Neuronal stem cell (in vitro differentiated cells): ENCODE data around the gene TYK2.
"Not testable (repeated sequence)": the region's sequence is repeated elsewhere in the genome, so short reads cannot be mapped to it uniquely, and the experiment has no call there.

ENCODE experiments used
- DNase-seq: peaks from one replicate; pipeline ENCODE4 v3.0.0-alpha.2; 2013; ENCODE audit warnings: low spot score
- H2AFZ ChIP-seq: one replicate; pipeline ENCODE4 v1.6.1; 2013; ENCODE audit warnings: mild to moderate bottlenecking, low read length, inconsistent platforms
- H2AK5ac ChIP-seq: 2 replicates; pipeline ENCODE4 v1.6.1; 2013; ENCODE audit warnings: low read depth, mild to moderate bottlenecking, inconsistent platforms, low read length, moderate library complexity, mixed read lengths
- H2BK120ac ChIP-seq: 2 replicates; pipeline ENCODE4 v1.6.1; 2013; ENCODE audit warnings: low read depth, mild to moderate bottlenecking, inconsistent platforms, low read length, moderate library complexity, mixed read lengths
- H2BK12ac ChIP-seq: one replicate; pipeline ENCODE4 v1.6.1; 2013; ENCODE audit warnings: low read length, inconsistent platforms
- H2BK15ac ChIP-seq: 2 replicates; pipeline ENCODE4 v1.6.1; 2013; ENCODE audit warnings: mild to moderate bottlenecking, low read length, inconsistent platforms, mixed read lengths
- H2BK5ac ChIP-seq: one replicate; pipeline ENCODE4 v1.6.1; 2013; ENCODE audit warnings: inconsistent platforms, mild to moderate bottlenecking, low read length, moderate library complexity
- H3K14ac ChIP-seq: one replicate; pipeline ENCODE4 v1.6.1; 2013; ENCODE audit warnings: low read length, inconsistent platforms
- H3K18ac ChIP-seq: 2 replicates; pipeline ENCODE4 v1.6.1; 2013; ENCODE audit warnings: low read length, inconsistent platforms
- H3K23ac ChIP-seq: 2 replicates; pipeline ENCODE4 v1.6.1; 2013; ENCODE audit warnings: low read depth, mild to moderate bottlenecking, mixed read lengths, low read length, inconsistent platforms; ENCODE audit not compliant: poor library complexity
- H3K27ac ChIP-seq: replicated peaks from 3 replicates; pipeline ENCODE4 v1.5.1; 2013; ENCODE audit warnings: low read length, inconsistent platforms
- H3K27me3 ChIP-seq, 3 experiments: 2 replicates each; pipeline ENCODE4 v1.6.1; 2013; ENCODE audit warnings: low read length in 3 of 3, mild to moderate bottlenecking in 2 of 3, inconsistent platforms in 1 of 3, low read depth in 1 of 3, mixed read lengths in 1 of 3, moderate library complexity in 1 of 3; ENCODE audit not compliant: control insufficient read depth in 3 of 3, insufficient read depth in 3 of 3
- H3K36me3 ChIP-seq, 2 donors: replicated peaks in 1 of 2; 2 replicates each; pipeline ENCODE4 v1.6.1; 2013; ENCODE audit warnings: low read length in 2 of 2; ENCODE audit not compliant: control insufficient read depth in 2 of 2, insufficient read depth in 2 of 2
- H3K4ac ChIP-seq: 2 replicates; pipeline ENCODE4 v1.6.1; 2013; ENCODE audit warnings: inconsistent platforms, mild to moderate bottlenecking, low read length, moderate library complexity
- H3K4me1 ChIP-seq, 2 donors: 1 replicate in 1 of 2; 2 replicates in 1 of 2; pipeline ENCODE4 v1.6.1; 2013; ENCODE audit warnings: low read length in 2 of 2, low read depth in 1 of 2; ENCODE audit not compliant: control insufficient read depth in 2 of 2, insufficient read depth in 1 of 2
- H3K4me2 ChIP-seq: one replicate; pipeline ENCODE4 v1.6.1; 2013; ENCODE audit warnings: mild to moderate bottlenecking, low read length, inconsistent platforms; ENCODE audit not compliant: insufficient read depth, poor library complexity, severe bottlenecking
- H3K4me3 ChIP-seq, 2 donors: 2 replicates each; pipeline ENCODE4 v1.5.1; 2013; ENCODE audit warnings: low read length in 2 of 2, mild to moderate bottlenecking in 2 of 2, inconsistent platforms in 1 of 2, moderate library complexity in 1 of 2
- H3K79me1 ChIP-seq: one replicate; pipeline ENCODE4 v1.6.1; 2013; ENCODE audit warnings: low read depth, mild to moderate bottlenecking, inconsistent platforms, low read length, moderate library complexity
- H3K9ac ChIP-seq: one replicate; pipeline ENCODE4 v1.6.1; 2013; ENCODE audit warnings: mild to moderate bottlenecking, low read depth, low read length, inconsistent platforms; ENCODE audit not compliant: poor library complexity
- H3K9me3 ChIP-seq, 2 donors: replicated peaks in 1 of 2; 2 replicates each; pipeline versions ENCODE3 to v1.6.1; 2013; ENCODE audit warnings: low read length in 2 of 2, mild to moderate bottlenecking in 2 of 2, inconsistent platforms in 1 of 2, low read depth in 1 of 2, mixed read lengths in 1 of 2, moderate library complexity in 1 of 2; ENCODE audit not compliant: control insufficient read depth in 2 of 2, insufficient read depth in 1 of 2
- H4K8ac ChIP-seq: one replicate; pipeline ENCODE4 v1.6.1; 2013; ENCODE audit warnings: low read depth, mild to moderate bottlenecking, inconsistent platforms, low read length, moderate library complexity
- H4K91ac ChIP-seq: one replicate; pipeline ENCODE4 v1.6.1; 2013; ENCODE audit warnings: low read length, low read depth, mild to moderate bottlenecking, inconsistent platforms; ENCODE audit not compliant: poor library complexity
- WGBS, 2 donors: extraction: QIAGEN DNeasy Blood & Tissue Kit; methylation state at CpG; one replicate each; pipeline ENCODE4 v1.1.7; 2013; ENCODE audit warnings: missing lambda C conversion rate in 2 of 2, mixed read lengths in 1 of 2; ENCODE audit not compliant: insufficient read length in 2 of 2, insufficient replicate concordance in 1 of 2; ENCODE audit errors: extremely low coverage in 2 of 2; 5-methylcytosine and 5-hydroxymethylcytosine counted together

Gene TYK2

GRCh38 chr19:10377140-10377640 lies 3.2 kb downstream of the TYK2 start:
- H3K9ac ChIP-seq, H2AFZ ChIP-seq, H4K8ac ChIP-seq, H3K9me3 ChIP-seq, H2BK15ac ChIP-seq, H3K79me1 ChIP-seq, H3K27me3 ChIP-seq, H3K14ac ChIP-seq, H3K4me3 ChIP-seq, H2BK12ac ChIP-seq, H3K4ac ChIP-seq, H3K27ac ChIP-seq, H2BK5ac ChIP-seq, H3K4me2 ChIP-seq, H2AK5ac ChIP-seq, DNase-seq, H3K4me1 ChIP-seq, H3K18ac ChIP-seq, H3K23ac ChIP-seq, H4K91ac ChIP-seq, H2BK120ac ChIP-seq: not testable (repeated sequence)
- H3K36me3 ChIP-seq, result peaks cover 4 to 29% of the 10 kb centered on the region in 2 donors
- WGBS, 2 donors, result no CpG with 5 or more reads among the region's 2 CpGs

GRCh38 chr19:10374931-10375330 lies 5.4 kb downstream of the TYK2 start:
- WGBS, 2 donors, result no CpG with 5 or more reads among the region's 5 CpGs
- H4K91ac ChIP-seq, result no peak overlapping the region
- H3K14ac ChIP-seq, result no peak overlapping the region

GRCh38 chr19:10372690-10373089 lies 7.7 kb downstream of the TYK2 start:
- WGBS, 2 donors, result no CpG with 5 or more reads among the region's 3 CpGs

More at GRCh38 chr19:10374931-10375330, 5.4 kb downstream of the TYK2 start:
- no peak overlapping the region for H3K9ac ChIP-seq
- H2BK120ac ChIP-seq, result no peak overlapping the region
- no peaks in the 10 kb centered on the region for H3K9me3 ChIP-seq
- no peak overlapping the region for H2BK12ac ChIP-seq
- H3K27me3 ChIP-seq, result no peaks in the 10 kb centered on the region
- no peak overlapping the region for H3K18ac ChIP-seq
- no peak overlapping the region for H3K4ac ChIP-seq
- H3K4me2 ChIP-seq, result no peak overlapping the region
- no peak overlapping the region for H3K27ac ChIP-seq
- H2AK5ac ChIP-seq, result no peak overlapping the region
- no peak overlapping the region for H3K23ac ChIP-seq
- H2BK5ac ChIP-seq, result no peak overlapping the region
- no peak overlapping the region for H3K4me3 ChIP-seq
- H2AFZ ChIP-seq, result no peak overlapping the region
- H2BK15ac ChIP-seq, result no peak overlapping the region
- peaks cover 0 to 3% of the 10 kb centered on the region in 2 donors for H3K4me1 ChIP-seq
- no peak overlapping the region for H4K8ac ChIP-seq
- peaks cover 2% of the 10 kb centered on the region for H3K79me1 ChIP-seq
- H3K36me3 ChIP-seq, result peaks cover 4 to 33% of the 10 kb centered on the region in 2 donors
- no peak for DNase-seq

GRCh38 chr19:10368101-10368803 lies 12.1 kb downstream of the TYK2 start:
- no CpG with 5 or more reads among the region's 15 CpGs for WGBS, 2 donors

More at GRCh38 chr19:10372690-10373089, 7.7 kb downstream of the TYK2 start:
- Histone ChIP-seq H3K23ac (no peak overlapping the region), H3K79me1 (no peaks in the 10 kb centered on the region), H3K18ac (no peak overlapping the region), H4K8ac (no peak overlapping the region), H2AFZ (no peak overlapping the region), H3K4me1 (no peaks in the 10 kb centered on the region), H3K9me3 (no peaks in the 10 kb centered on the region), H3K27ac (no peak overlapping the region), H4K91ac (no peak overlapping the region), H3K27me3 (no peaks in the 10 kb centered on the region), H3K4me3 (no peak overlapping the region), H2BK5ac (no peak overlapping the region), H2AK5ac (no peak overlapping the region), H2BK15ac (no peak overlapping the region), H3K36me3 (peaks cover 8 to 43% of the 10 kb centered on the region in 2 donors), H3K4ac (no peak overlapping the region), H3K9ac (no peak overlapping the region), H3K4me2 (no peak overlapping the region), H3K14ac (no peak overlapping the region), H2BK120ac (no peak overlapping the region), H2BK12ac (no peak overlapping the region)
- no peak for DNase-seq

More at GRCh38 chr19:10368101-10368803, 12.1 kb downstream of the TYK2 start:
- Histone ChIP-seq H4K8ac (no peak overlapping the region), H2BK12ac (no peak overlapping the region), H2AFZ (no peak overlapping the region), H4K91ac (no peak overlapping the region), H3K4me1 (no peaks in the 10 kb centered on the region), H3K4ac (no peak overlapping the region), H3K27me3 (no peaks in the 10 kb centered on the region), H3K4me2 (no peak overlapping the region), H3K14ac (no peak overlapping the region), H2BK15ac (no peak overlapping the region), H2BK120ac (no peak overlapping the region), H3K23ac (no peak overlapping the region), H3K27ac (no peak overlapping the region), H3K36me3 (peaks cover 35 to 65% of the 10 kb centered on the region in 2 donors), H3K18ac (no peak overlapping the region), H3K9me3 (no peaks in the 10 kb centered on the region), H3K4me3 (no peak overlapping the region), H3K79me1 (peaks cover 3% of the 10 kb centered on the region), H2AK5ac (no peak overlapping the region), H3K9ac (no peak overlapping the region), H2BK5ac (no peak overlapping the region)
- no peak for DNase-seq
